ENCODE data around the gene GAS7. TPM values are rescaled to one million over a fixed set of nuclear protein-coding genes. Genes with fewer than 3 reads are reported as not detected.

The GAS7 gene
- total and polyA plus RNA-seq, 3 donors from 2014 or later, result 70.2 to 184 (median 152) TPM

- intact Hi-C loops (cut with DNase I; ENCODE audit: low total_unique reads), result no loop called here
- TF ChIP-seq CTCF (IDR thresholded peaks at IDR 0.05) (no peak), POLR2A (IDR thresholded peaks at IDR 0.05) (no peak)
- Histone ChIP-seq H3K4me3 (no peak overlapping the region), H3K4me1 (no peaks in the 10 kb centered on the region), H3K27me3 (no peaks in the 10 kb centered on the region), H3K27ac (no peak overlapping the region), H3K9me3 (no peaks in the 10 kb centered on the region), H3K36me3 (ENCODE audit: low read depth, missing control alignments) (no peaks in the 10 kb centered on the region)
- WGBS, 2 donors, result 62 to 74% methylated on average over 11 of the region's 11 CpGs
- DNase-seq, result peak; percentile 46
Observed at GRCh38 chr17:10156948-10157607, 41.3 kb downstream of the GAS7 start.

DNA sequence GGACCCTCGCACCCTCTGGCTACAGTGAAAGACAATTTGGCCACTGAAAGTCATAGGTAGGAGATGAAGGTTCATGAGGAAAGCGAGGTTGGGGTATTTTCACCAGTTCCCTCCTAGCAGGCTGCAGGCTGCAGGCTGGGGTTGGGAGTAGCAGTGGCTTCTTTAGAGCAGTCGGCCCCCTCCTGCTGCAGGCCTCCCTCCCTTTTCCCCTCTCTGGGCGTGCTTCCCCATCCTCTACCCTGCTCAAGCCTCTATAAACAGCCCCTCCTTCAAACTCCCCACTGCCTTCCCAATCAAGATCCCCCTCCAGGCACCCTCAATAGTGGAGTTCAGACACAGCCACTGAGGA lies 41.8 kb downstream of the GAS7 start:
- WGBS, 2 donors, result 76 to 98% methylated on average over 4 of the region's 4 CpGs
- no peak for DNase-seq
- Histone ChIP-seq H3K4me1 (no peaks in the 10 kb centered on the region), H3K4me3 (no peak overlapping the region), H3K36me3 (ENCODE audit: low read depth, missing control alignments) (no peaks in the 10 kb centered on the region), H3K9me3 (no peaks in the 10 kb centered on the region), H3K27ac (peak overlapping the region in 1 of 2 donors; percentile 25), H3K27me3 (no peaks in the 10 kb centered on the region)
- TF ChIP-seq POLR2A (IDR thresholded peaks at IDR 0.05), result no peak
- TF ChIP-seq CTCF (IDR thresholded peaks at IDR 0.05), result no peak
- intact Hi-C loops (cut with DNase I; ENCODE audit: low total_unique reads), result no loop called here

- no peaks in the 10 kb centered on the region for H3K4me1 ChIP-seq
- no peaks in the 10 kb centered on the region for H3K27me3 ChIP-seq
- H3K9me3 ChIP-seq, result no peaks in the 10 kb centered on the region
- H3K36me3 ChIP-seq (ENCODE audit: low read depth, missing control alignments), result no peaks in the 10 kb centered on the region
- 89 to 91% methylated on average over 4 of the region's 4 CpGs for WGBS, 2 donors
- no peak for DNase-seq
- no peak overlapping the region for H3K4me3 ChIP-seq
- intact Hi-C loops (cut with DNase I; ENCODE audit: low total_unique reads), result no loop called here
- TF ChIP-seq CTCF (IDR thresholded peaks at IDR 0.05) (no peak), POLR2A (IDR thresholded peaks at IDR 0.05) (no peak)
- peak overlapping the region in 1 of 2 donors; percentile 25 for H3K27ac ChIP-seq
Observed at GRCh38 chr17:10156077-10156435, 42.4 kb downstream of the GAS7 start.

DNA sequence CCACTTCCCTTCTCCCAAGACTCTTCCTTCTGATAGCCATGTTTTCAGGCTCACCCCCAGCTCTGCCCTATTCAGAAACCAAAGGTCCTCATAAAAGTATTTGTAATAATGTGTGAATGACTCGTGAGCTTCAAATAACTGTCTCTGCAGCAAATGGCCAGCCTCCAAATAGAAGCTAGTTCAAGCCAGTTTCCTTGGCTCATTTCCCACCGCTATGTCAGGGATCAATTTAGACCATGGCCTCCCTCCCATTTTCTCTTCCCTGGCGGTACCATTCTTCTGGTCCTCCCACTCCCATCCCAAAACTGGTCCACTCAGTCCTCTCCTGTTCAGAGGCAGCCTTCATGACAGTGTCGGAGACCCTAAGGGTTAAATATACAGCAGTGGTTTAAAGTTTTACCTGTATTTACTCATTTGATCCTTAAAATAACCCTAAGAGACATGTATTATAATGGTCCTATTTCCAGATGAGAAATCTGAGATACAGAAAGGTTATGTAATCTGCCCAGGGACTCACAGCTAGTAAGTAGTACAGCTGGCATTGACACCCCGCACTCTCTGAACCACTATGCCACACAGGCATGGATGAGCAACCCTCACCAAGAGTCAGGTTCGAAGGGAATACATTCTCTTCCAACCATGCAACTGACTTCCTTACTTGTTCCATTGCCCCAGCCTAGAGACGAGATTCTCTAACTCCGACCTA lies 42.9 kb downstream of the GAS7 start:
- H3K36me3 ChIP-seq (ENCODE audit: low read depth, missing control alignments), result no peaks in the 10 kb centered on the region
- no peaks in the 10 kb centered on the region for H3K4me1 ChIP-seq
- WGBS, 2 donors, result 84 to 87% methylated on average over 8 of the region's 8 CpGs
- no peaks in the 10 kb centered on the region for H3K9me3 ChIP-seq
- H3K4me3 ChIP-seq, result no peak overlapping the region
- no peak for DNase-seq
- intact Hi-C loops (cut with DNase I; ENCODE audit: low total_unique reads), result no loop called here
- H3K27me3 ChIP-seq, result no peaks in the 10 kb centered on the region
- TF ChIP-seq CTCF (IDR thresholded peaks at IDR 0.05) (no peak), POLR2A (IDR thresholded peaks at IDR 0.05) (no peak)
- no peak overlapping the region for H3K27ac ChIP-seq
